GM21619 (cell line): ENCODE results near the gene CEP41.

Source experiments
- ATAC-seq: cut with Tn5 transposase; IDR thresholded peaks from one replicate; pipeline ENCODE4 v1.9.1; 2021; ENCODE audit not compliant: unreplicated experiment

Gene CEP41

DNA sequence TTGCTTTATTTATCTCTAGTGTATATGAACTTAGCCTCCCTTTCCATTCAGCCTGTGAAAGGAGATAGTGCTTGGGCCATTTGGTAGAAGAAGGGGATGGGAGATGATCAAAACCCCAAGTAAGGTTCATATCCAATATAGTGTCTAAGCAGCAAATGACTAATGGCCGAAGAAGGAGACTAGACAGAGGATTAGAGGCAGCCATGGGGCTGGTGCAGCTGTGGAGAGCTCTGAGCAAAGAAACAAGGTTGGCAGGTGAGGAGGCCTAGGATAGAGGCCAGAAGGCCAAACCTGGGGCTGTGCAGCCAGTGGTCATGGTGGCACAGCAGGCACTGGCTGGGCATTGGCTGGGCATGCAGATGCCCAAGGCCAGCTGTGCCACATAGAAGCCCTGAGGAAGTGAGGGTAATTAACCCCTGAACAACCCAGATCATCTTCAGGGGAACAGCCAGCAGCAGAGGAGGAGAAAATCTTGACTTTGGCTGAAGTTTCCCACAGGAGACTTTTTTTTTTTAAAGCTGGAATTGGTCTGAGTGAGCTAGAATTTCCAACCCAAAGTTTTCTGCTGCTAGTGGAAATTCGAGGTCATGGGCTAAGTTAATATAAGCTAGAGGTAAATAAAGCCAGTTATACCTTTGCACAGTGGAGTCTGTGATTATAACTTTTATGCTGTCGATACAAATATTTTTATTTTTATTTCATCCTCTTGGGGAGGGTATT is 70.8 kb downstream of the CEP41 start:
- ATAC-seq = no peak

DNA sequence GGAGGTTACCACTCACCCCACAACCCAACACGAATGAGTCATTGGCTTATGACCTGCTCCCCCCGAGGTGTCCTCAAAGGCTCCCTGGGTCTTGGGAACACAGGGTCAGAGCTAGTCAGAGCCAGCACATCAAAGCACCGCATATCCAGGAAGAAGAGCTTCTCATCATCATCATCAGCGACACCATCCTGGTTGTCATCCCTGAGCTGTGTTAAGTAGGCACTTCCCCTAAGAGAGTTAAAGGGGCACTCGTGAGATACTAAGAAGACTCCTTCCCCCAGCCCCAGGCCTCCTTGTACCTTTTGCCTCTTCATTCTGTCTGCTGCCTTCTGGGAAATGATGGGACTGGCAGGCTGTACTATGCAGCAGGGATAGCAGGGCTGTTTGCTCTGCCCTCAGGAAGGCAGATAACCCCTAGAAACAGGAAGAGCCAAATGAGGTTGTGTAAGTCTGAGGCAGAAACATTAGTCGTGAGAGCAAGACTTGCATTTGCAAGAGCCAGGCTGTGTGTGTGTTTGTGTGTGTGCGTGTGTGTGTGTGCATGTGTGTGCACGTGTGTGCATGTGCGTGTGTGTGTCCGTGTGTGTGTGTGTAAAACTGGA is 71.6 kb downstream of the CEP41 start:
- ATAC-seq = no peak

DNA sequence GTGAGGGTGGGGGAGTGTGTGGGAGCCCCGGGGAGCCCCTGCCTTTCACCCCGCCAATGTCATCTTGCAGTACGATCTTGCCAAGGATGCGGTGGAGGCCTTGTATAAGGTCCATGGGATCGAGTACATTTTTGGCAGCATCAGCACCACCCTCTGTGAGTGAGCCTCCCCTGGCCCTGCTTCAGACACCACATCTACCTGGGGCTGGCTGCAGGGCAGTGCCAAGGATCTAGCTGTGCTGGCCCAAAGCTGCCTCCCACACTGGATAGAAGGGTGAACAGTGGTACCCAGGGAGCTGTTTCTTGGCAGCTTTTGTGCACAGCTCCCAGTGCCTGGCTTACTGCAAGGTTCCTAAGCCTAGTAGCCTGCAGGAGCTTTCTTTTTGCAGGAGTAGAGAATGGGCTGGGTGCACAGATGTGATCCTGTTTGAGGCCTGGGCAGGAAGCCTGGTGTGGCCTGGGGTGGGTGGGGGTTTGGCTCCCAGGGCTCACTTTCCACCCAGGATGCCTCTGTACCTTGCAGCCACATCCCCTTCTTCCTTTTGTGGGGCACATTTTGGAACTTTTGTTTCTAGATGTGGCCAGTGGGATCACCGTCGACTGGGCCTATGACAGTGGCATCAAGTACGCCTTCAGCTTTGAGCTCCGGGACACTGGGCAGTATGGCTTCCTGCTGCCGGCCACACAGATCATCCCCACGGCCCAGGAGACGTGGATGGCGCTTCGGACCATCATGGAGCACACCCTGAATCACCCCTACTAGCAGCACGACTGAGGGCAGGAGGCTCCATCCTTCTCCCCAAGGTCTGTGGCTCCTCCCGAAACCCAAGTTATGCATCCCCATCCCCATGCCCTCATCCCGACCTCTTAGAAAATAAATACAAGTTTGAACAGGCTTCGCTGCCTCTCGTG is 72.7 kb downstream of the CEP41 start:
- no peak for ATAC-seq

DNA sequence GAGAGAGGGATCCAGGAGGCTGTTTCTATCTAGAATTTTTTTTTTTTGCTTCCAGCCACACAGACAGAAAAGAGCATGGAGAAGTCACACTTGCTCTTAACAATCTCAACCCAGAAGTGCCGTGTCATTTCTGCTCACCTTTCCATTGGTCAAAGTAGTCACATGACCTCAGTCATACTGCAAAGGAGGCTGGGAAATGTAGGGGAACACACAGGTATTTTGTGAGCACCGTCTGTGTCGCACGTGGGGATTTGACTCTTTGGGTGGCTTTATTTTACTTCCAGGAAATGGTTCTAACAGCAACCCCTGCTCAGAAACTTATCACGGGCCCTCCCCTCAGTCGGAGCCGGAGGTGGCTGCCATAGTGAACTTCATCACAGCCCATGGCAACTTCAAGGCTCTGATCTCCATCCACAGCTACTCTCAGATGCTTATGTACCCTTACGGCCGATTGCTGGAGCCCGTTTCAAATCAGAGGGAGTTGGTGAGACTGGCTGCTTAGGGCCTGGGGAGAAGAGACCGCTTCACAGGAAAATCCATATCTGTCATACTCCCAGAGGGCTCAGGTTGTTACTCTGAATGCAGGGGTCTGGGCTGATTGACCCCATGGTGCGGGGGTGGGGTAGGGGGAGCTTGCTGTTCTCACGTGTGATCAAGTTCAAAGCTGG is 73.6 kb downstream of the CEP41 start:
- no peak for ATAC-seq

DNA sequence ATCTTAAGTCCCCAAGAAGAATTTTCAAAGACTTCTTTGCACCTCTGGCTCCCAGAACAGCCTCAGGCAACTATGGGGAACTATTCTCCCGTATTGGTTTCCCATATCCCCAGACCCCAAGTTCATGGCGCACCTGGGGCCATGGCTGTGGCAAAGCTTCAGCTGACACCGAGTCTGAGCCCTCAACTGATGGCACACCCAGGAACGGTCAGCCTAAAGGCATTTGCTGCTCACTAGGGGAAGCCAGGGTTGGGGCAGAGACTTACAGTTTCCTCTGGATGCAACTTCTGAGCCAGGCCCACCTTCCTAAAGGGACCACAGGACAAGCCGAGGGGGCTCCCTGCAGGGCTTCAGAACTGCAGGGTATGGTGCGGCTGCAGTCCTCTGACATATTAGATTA is 74.3 kb downstream of the CEP41 start:
- ATAC-seq = no peak

DNA sequence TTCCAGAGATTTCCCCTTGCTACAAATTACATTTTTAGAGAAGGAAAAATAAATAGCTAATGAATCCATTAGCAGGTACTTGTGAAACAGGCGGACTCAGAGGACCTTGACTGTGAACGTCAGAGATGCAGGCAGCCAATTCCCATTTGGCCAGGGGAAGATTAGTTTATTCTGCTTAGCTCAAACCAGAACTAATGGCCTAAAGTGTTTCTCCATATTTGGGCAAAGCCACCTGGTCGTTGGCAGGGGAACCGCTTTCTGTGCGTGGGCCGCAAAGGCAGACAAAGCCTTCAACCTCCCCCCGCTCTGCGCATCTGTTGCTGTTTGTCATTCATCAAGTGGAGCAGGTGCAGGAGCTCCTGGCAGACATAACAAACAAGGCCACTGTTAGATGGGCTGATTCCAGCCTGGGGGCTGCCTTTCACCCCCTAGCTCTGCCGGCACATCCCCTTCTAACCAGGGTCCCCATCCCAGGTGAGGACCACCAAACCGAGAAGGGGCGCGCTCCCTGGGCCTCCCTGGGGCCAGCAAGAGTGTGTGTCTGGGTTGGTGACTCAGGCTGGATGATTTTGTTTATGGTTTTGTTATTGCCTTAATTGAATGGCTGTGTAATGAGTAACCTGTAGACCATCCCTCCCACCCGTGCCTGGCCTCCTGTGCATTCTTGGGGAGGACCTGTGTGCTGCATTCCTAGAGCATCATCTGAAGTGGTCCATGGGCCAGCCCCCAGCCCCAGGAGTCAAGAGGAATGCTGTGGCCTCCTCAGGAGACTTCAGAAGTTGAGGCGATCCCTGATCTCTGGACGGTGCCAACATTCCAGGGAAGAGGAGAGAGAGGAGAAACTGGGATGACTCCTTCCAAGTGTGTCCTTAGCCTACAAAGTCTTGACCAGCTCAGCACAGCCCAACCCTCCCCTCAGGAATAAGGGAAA is 75.0 kb downstream of the CEP41 start:
- no peak for ATAC-seq

DNA sequence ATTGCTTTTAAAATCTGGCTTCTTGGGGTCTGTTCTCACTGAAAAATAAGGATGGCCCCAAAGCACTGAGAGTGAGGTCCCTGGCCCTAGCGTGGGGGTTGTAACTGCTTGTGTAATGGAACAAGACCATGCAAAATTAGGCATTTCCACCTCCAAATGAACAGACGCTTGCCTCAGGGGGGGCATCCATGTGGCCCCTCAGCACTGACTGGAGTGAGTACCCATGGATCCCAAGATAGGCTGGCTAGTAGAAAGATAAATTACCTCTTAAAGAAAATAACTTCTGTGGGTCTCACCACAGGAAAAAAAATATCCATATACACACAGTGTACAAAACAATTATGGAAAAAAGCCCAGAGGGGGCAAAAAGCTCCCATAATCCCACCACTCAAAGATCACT is 75.7 kb downstream of the CEP41 start:
- no peak for ATAC-seq

DNA sequence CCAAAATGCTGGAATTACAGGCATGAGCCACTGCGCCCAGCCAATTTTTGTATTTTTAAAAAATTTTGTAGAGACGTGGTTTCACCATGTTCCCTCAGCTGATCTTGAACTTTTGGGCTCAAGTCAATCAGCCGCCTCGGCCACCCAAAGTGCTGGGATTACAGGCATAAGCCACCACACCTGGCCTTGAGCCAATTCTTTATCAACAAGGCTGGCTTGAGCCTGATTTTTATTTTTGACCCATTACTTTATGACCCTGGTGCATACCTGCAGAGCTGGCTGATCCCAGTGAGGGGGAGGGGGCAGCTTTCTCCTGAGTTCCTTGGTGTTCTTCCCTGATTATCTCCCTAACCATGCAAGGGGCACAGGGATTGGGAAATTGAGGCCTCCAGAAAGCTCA is 76.4 kb downstream of the CEP41 start:
- no peak for ATAC-seq

DNA sequence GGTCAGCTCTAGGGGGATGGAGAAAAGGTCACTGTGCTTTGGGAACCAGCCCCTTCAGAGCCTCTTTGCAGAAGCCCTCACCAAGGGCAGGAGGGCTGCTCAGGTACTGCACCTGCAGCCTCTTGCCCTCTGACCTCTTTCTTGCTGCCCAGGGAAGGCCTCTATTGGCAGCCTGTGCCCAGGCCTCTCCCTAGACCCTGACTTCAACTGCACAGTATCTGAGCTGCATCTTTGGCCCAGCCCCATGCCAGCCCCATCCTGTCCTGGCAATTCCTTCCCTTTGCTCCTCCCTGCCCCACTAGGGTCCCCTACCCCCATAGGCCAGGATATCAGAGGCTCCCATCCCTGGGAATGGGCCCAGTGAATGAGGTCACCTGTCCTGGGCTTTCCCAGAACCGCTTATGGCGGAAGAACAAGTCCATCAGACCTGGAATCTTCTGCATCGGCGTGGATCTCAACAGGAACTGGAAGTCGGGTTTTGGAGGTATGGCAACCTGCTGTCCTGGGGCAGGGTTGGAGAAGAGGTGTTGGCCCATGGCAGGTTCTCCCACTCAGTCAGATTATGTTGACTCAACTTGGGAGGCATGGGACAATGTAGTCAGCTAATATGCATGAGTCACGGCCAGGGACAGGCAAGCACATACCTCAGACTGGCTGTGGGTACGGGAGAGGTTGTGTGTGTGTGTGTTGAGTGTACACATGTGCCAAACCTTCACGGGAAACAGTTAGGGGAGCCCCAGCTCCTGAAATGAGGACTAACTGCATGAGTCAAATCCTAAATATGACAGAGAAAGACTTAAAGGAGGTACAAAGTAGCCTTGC is 77.6 kb downstream of the CEP41 start:
- no peak for ATAC-seq

DNA sequence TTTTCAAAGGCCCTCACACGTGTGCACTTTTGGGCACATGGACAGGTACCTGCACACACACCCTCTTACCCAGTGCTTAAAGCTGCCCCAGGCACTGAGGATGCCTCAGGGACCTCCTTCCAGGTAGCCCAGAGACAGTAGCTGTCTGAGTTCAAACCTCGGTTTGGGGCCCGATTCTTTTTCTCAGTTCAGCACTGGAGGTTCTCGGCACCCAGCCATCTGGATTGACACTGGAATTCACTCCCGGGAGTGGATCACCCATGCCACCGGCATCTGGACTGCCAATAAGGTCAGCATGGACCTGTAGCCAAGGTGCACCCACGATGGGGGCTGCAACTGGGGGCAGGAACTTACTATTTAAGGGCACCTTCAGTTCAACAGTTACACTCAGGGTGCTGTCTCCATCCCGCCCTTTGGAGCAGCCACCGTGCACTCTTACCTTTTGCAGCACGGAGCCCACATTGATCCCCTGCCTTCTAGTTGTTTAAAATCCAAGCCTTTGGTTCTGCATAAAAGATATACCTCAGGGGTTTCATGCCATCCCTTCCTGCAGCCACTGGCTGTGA is 78.5 kb downstream of the CEP41 start:
- ATAC-seq = no peak

DNA sequence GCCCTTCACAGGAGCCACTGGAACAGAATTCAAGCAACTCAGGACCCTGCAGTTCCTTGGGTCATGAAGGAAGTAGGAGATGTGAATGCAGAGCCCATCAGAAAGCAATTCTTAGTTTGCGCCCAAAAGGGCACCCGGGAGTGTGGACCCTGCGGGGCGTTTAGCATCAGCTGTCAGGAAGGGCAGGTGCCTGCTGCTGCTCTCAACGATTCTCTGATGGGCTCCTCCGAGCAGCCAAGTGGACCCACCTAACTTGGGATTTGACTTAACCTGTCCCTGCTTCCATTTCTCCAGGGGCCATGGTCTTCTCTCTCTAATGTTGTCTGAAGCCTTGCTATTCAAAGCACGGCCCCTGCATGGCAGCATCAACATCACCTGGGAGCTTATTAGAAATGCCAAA is 79.1 kb downstream of the CEP41 start:
- no peak for ATAC-seq

DNA sequence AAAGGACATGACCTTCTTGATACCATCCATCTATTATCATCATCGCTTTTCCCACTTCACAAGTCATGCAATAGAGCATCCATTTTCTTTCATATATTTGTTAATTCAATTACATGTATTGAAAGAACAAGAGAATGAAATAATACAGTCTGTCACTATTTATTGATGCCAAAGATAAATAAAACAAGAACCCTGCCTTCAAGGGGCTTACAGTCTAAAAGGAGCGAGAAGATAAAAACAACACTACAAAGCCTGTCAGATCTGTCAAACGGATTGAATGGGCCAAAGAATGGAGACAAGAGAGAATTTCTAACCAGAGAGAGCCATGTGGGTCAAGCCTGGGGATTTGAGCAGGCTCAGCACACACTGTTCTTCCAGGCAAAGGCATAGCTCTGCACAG is 80.3 kb downstream of the CEP41 start:
- no peak for ATAC-seq

DNA sequence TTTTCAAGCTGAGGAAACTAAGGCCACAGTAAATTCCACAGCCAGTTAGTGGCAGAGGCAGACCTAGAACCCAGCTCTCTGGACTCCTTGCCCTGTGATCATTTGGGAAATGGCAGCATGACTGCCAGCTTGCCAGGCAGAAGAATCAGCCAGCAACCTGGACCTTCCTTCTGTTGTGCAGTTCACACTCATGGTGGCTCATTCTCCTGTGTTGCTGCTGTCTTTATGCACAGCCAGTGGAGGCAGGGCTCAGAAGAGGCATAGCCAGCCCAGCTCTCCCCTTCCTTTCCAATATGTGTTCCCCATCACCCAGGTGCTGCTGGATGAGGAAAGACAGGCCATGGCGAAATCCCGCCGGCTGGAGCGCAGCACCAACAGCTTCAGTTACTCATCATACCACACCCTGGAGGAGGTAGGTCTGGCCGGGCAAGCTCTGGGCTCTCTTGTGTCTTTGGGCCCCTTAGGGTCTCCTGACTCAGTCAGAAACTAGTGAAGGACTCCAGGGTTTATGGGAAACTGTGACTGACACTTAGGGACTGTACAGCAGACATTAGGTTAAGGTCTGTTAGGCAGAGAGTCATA is 81.4 kb downstream of the CEP41 start:
- no peak for ATAC-seq

DNA sequence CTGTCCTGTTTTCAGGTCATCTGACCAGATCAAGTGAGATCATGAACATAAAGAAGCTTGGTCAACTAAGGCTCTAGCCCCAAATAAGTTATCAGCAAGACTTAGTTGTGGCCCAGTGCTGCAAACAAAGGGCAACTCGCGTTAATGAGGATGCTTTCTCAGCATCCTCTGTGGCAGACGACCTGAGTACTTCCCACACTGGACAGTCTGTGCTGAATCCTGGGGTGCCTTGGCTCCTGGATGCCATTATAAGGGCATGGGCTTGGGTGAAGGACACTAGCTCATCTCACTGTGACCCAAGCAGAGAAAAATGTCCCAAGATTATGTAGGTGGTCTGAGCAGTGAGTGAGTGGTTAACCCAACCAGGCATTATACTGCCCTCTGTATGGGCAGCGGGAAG is 82.3 kb downstream of the CEP41 start:
- no peak for ATAC-seq

DNA sequence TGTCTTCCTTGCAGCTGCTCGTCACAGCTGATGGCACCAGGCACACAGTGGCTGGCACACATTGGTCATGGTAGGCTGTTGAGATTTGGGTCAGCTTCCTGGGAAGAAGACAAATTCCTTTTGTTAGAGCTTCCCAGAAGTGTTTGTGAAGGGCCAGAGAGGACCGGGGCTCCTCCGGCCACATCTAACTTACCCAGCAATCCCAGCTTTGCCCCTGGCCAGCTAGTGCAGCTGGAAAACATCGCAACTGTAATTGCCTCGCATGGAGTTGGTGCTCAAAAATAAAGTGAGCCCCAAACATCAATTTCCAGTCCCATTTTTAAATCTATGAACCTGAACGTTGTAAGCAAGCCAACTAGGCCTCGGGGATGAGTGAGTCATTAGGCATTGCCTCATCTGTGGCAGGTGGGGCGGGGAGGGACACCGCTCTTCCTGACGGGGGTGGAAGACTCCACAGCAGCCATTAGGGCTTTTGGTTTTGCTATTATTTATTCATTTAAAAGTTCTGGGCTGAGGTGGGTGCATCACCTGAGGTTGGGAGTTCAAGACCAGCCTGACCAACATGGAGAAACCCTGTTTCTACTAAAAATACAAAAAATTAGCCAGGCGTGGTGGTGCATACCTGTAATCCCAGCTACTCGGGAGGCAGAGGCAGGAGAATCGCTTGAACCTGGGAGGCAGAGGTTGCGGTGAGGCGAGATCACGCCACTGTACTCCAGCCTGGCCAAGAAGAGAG is 83.8 kb downstream of the CEP41 start:
- no peak for ATAC-seq

DNA sequence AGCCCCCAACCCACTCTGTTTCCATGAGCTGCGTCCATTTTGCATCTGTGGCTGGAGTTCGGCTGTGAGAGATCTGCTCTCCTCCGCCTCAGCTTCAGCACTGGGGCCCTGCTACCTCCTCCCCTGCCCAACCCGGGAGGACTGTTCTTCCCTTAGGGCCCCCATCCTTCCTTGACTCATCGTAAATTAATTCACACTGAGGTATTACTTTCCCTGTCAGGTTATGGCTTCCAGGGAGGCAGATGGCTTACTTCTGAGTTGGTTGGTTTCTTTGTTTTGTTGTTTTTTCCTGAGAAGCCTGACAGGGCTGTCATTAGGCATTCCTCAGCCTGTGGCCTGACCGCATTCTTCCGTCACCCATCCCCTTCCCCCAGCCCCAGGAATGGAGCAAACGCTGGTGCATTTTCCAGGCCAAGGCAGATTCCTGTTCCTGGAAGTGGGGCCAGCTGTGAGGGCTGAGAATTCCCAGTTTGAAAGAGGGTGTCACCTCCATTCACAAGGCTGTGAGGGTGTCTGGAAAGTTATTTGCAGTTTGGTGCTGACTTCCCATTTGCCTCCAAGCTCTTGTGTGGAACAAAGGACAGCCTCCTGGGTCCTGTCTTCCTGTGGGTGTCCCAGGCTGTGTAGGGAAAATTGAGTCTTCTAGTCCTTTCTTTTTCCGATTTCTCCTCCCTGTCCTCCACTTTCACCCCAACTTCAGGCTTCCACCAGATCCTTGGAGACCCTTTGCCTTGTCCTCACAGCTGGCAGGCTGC is 84.5 kb downstream of the CEP41 start:
- ATAC-seq = no peak

DNA sequence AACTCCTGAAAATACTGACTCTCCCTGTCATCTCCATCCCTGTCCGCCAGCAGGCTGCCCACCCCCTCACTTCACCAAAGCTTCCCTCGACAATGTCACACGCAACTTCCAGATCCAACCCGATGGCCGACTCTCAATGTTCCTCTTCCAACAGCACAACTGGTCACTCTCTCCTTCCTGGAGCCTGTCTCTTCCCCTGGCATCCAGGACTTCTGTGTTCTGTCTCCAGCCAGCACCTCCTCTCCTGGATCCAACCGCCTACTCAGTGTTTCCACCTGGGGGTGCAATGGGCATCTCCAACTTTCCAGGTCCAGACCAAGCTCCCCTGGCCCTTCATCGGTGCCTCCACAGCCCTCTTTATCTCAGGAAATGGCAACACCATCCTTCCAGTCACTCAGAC is 87.6 kb downstream of the CEP41 start:
- ATAC-seq = no peak
